ENCODE results near the gene DPP4. TPM values are rescaled to one million over a fixed set of nuclear protein-coding genes. Genes with fewer than 3 reads are reported as not detected.

The DPP4 gene
- total RNA-seq, 2 experiments from 2014 or later: not detected

DNA sequence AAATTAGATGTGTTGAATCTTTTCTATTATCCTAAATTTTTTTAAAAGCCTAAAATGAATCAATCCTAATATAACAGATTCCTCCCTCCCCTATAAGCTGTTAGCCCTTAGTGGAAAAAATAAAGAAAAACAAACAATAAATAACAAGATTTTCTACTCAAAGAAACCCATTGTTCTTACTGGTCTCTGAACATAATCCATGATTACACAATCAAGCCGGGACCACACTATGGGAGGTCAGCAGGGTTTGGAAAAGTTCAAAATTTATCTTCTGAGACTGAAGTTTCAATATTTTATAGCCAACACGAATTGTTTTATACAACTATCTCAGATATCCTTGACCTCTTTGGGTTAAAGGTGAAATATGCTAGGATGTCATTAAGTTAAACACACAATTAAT, 57.9 kb downstream of the DPP4 start:
- TF ChIP-seq EZH2phosphoT487 (IDR thresholded peaks at IDR 0.05; ENCODE audit: borderline replicate concordance, low read depth, low read length): no peak
- TF ChIP-seq, protein P1, sequence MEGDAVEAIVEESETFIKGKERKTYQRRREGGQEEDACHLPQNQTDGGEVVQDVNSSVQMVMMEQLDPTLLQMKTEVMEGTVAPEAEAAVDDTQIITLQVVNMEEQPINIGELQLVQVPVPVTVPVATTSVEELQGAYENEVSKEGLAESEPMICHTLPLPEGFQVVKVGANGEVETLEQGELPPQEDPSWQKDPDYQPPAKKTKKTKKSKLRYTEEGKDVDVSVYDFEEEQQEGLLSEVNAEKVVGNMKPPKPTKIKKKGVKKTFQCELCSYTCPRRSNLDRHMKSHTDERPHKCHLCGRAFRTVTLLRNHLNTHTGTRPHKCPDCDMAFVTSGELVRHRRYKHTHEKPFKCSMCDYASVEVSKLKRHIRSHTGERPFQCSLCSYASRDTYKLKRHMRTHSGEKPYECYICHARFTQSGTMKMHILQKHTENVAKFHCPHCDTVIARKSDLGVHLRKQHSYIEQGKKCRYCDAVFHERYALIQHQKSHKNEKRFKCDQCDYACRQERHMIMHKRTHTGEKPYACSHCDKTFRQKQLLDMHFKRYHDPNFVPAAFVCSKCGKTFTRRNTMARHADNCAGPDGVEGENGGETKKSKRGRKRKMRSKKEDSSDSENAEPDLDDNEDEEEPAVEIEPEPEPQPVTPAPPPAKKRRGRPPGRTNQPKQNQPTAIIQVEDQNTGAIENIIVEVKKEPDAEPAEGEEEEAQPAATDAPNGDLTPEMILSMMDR (conservative IDR thresholded peaks at IDR 0.05; ENCODE audit: low read length): no peak
- intact Hi-C loops (cut with micrococcal nuclease; ENCODE audit: unreplicated experiment): no loop called here
- BruUV-seq (replicated peaks): no TSS peak
- Histone ChIP-seq H3K4me1 (ENCODE audit: insufficient read depth, low read length, poor library complexity, severe bottlenecking) (no peaks in the 10 kb centered on the region), H2AFZ (ENCODE audit: low read length) (no peak overlapping the region), H3K36me3 (ENCODE audit: insufficient read depth, low read length) (no peaks in the 10 kb centered on the region), H3K9me3 (ENCODE audit: low read length) (no peaks in the 10 kb centered on the region), H3K4me3 (ENCODE audit: low read depth, low read length, poor library complexity, severe bottlenecking) (no peak overlapping the region), H3K79me2 (ENCODE audit: insufficient read depth, low read depth, low read length) (no peaks in the 10 kb centered on the region), H3K27ac (ENCODE audit: low read depth, low read length, poor library complexity, severe bottlenecking) (no peak overlapping the region), H3K9me2 (ENCODE audit: insufficient read depth, low read length) (no peaks in the 10 kb centered on the region), H3K4me2 (ENCODE audit: low read length) (no peak overlapping the region), H4K20me1 (ENCODE audit: insufficient read depth, low read length) (no peaks in the 10 kb centered on the region)
- no peak for DNase-seq (ENCODE audit: low spot score)
- POLR2A ChIA-PET: no interaction called here
- CTCF ChIA-PET (ENCODE audit: unreplicated experiment): no interaction called here

DNA sequence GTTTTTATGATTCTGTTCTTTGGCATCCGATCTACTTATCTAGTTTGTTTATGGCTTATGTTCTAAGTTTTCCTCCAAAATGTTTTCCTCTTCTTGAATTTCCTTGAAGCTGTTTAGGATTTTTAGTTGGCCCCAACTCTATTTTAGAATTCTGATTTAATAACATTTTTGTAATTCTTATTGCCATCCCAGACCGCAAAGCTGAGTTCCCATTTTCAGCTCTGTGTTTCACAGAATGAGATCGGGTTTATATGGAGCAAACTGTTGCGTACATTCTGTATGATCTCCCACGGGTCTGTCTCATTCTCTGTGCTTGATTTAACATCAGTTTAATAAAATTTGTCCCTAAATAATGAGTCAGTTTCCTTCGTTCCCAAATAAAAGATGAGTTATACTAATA, 59.3 kb downstream of the DPP4 start:
- ChIA-PET POLR2A (interaction anchor here (0.7 kb wide), 1 partner anchor 43 kb away, joined by 3 read pairs; no protein-coding TSS in a partner anchor), CTCF (ENCODE audit: unreplicated experiment) (no interaction called here)
- Histone ChIP-seq H2AFZ (ENCODE audit: low read length) (no peak overlapping the region), H4K20me1 (ENCODE audit: insufficient read depth, low read length) (no peaks in the 10 kb centered on the region), H3K9me2 (ENCODE audit: insufficient read depth, low read length) (no peaks in the 10 kb centered on the region), H3K27ac (ENCODE audit: low read depth, low read length, poor library complexity, severe bottlenecking) (no peak overlapping the region), H3K4me3 (ENCODE audit: low read depth, low read length, poor library complexity, severe bottlenecking) (no peak overlapping the region), H3K4me2 (ENCODE audit: low read length) (no peak overlapping the region), H3K79me2 (ENCODE audit: insufficient read depth, low read depth, low read length) (no peaks in the 10 kb centered on the region), H3K9me3 (ENCODE audit: low read length) (no peaks in the 10 kb centered on the region), H3K4me1 (ENCODE audit: insufficient read depth, low read length, poor library complexity, severe bottlenecking) (no peaks in the 10 kb centered on the region), H3K36me3 (ENCODE audit: insufficient read depth, low read length) (no peaks in the 10 kb centered on the region)
- TF ChIP-seq EZH2phosphoT487 (IDR thresholded peaks at IDR 0.05; ENCODE audit: borderline replicate concordance, low read depth, low read length): no peak
- TF ChIP-seq, protein P1 (conservative IDR thresholded peaks at IDR 0.05; ENCODE audit: low read length): no peak
- no TSS peak for BruUV-seq (replicated peaks)
- intact Hi-C loops (cut with micrococcal nuclease; ENCODE audit: unreplicated experiment): no loop called here
- no peak for DNase-seq (ENCODE audit: low spot score)

DNA sequence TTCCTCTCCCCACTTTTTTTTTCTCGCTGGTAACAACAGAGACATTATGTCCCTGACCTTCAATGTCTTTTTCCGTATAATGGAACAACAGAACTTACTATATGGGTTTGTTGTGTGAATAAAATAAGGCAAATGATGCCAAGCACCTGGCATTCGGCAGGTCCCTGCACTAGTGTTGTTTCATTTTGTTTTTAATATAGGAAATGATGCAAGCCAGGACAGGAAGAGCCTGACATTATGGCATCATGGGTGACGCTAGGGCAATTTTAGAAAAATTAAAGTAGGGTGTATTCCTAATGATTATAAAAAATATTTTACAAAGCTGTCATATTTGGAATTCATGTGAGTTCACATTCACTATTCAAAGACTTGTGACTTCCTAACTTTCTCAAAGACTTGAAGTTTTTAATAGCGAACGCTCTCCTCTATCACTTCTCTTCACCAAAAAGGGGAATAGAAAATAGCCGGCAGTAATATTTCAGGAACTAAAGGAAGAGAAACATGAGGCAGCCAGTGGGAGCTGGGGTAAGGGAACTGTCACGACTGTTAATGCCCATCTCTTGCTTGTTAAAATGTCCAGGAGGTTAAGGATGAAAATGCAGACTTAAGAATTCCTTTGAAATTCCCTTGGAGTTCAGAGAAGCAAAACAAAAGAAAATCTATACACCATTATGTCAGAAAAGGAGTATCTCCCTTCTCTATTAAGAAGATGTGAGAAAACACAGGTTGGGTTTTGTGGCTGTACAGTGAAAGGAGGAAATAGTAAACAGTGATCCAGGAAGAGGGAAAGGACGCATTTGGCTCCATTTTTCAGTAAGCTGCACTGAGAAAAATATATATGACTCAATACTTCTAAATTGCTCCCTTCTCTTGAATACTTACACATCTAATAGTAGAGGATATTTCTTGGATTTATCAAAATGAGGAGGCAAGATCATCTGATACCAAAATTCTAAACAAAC, 60.2 kb downstream of the DPP4 start:
- CTCF ChIA-PET (ENCODE audit: unreplicated experiment): no interaction called here
- POLR2A ChIA-PET: interaction anchor here (1.0 kb wide), 1 partner anchor 18 kb away, joined by 3 read pairs; no protein-coding TSS in a partner anchor
- TF ChIP-seq, protein P1 (conservative IDR thresholded peaks at IDR 0.05; ENCODE audit: low read length): no peak
- no peak for TF ChIP-seq EZH2phosphoT487 (IDR thresholded peaks at IDR 0.05; ENCODE audit: borderline replicate concordance, low read depth, low read length)
- Histone ChIP-seq H2AFZ (ENCODE audit: low read length) (no peak overlapping the region), H3K4me2 (ENCODE audit: low read length) (no peak overlapping the region), H3K79me2 (ENCODE audit: insufficient read depth, low read depth, low read length) (no peaks in the 10 kb centered on the region), H3K9me2 (ENCODE audit: insufficient read depth, low read length) (no peaks in the 10 kb centered on the region), H3K36me3 (ENCODE audit: insufficient read depth, low read length) (no peaks in the 10 kb centered on the region), H3K27ac (ENCODE audit: low read depth, low read length, poor library complexity, severe bottlenecking) (no peak overlapping the region), H3K9me3 (ENCODE audit: low read length) (no peaks in the 10 kb centered on the region), H4K20me1 (ENCODE audit: insufficient read depth, low read length) (no peaks in the 10 kb centered on the region), H3K4me3 (ENCODE audit: low read depth, low read length, poor library complexity, severe bottlenecking) (no peak overlapping the region), H3K4me1 (ENCODE audit: insufficient read depth, low read length, poor library complexity, severe bottlenecking) (no peaks in the 10 kb centered on the region)
- no TSS peak for BruUV-seq (replicated peaks)
- DNase-seq (ENCODE audit: low spot score): no peak
- intact Hi-C loops (cut with micrococcal nuclease; ENCODE audit: unreplicated experiment): no loop called here

All from OCI-LY7 (cell line).